ENCODE measurements around the gene C3orf70.

C3orf70 gene, protein sequence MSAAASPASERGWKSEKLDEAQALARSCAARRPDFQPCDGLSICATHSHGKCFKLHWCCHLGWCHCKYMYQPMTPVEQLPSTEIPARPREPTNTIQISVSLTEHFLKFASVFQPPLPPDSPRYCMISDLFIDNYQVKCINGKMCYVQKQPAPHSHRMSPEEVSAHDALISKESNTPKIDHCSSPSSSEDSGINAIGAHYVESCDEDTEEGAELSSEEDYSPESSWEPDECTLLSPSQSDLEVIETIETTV

DNA sequence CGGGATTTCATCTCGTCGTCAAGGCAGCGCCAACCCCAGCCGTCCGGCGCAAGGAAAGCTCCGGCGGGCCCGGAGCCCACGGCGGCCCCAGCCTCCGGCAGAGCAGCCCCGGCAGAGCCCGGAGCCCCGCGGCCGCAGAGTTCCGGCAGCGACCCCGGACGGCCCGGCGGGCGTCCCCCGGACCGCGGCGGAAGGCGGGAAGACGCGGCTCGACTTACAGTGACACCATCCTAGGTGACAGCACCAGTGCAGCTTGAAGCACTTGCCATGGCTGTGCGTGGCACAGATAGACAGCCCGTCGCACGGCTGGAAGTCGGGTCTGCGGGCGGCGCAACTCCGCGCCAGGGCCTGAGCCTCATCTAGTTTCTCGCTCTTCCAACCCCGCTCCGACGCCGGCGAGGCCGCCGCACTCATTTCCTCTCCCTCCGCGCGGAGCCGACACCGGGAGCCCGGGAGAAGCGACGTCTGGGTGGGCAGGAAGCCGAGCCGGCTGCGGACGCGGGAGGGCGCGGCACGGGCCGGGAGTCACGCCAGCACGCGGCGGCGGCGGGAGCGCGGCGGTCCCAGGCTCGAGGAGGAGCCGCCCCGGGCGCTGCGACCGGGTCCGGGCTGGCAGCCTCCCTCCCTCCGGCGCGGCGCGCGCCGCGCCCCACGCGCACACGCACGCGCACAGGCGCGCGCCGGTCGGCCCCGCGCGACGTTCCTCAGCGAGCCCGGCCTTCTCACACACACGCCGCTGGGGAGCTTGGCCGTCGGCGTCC, at the start of gene C3orf70:
C3orf70 (minus strand) TSS at position 651 of the 761 bp plus-strand sequence; CDS start at position 414, 237 bp downstream.
- in situ Hi-C loops (cut with MboI; ENCODE audit: low sequenced_read_pairs, unreplicated experiment), result no loop called here
- DNase-seq (ENCODE audit: low spot score), result peak; percentile 61
- TF ChIP-seq, protein P1, sequence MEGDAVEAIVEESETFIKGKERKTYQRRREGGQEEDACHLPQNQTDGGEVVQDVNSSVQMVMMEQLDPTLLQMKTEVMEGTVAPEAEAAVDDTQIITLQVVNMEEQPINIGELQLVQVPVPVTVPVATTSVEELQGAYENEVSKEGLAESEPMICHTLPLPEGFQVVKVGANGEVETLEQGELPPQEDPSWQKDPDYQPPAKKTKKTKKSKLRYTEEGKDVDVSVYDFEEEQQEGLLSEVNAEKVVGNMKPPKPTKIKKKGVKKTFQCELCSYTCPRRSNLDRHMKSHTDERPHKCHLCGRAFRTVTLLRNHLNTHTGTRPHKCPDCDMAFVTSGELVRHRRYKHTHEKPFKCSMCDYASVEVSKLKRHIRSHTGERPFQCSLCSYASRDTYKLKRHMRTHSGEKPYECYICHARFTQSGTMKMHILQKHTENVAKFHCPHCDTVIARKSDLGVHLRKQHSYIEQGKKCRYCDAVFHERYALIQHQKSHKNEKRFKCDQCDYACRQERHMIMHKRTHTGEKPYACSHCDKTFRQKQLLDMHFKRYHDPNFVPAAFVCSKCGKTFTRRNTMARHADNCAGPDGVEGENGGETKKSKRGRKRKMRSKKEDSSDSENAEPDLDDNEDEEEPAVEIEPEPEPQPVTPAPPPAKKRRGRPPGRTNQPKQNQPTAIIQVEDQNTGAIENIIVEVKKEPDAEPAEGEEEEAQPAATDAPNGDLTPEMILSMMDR (IDR thresholded peaks at IDR 0.05; ENCODE audit: borderline replicate concordance, control extremely low read depth, extremely low read depth, insufficient read depth, missing control alignments), result no peak

DNA sequence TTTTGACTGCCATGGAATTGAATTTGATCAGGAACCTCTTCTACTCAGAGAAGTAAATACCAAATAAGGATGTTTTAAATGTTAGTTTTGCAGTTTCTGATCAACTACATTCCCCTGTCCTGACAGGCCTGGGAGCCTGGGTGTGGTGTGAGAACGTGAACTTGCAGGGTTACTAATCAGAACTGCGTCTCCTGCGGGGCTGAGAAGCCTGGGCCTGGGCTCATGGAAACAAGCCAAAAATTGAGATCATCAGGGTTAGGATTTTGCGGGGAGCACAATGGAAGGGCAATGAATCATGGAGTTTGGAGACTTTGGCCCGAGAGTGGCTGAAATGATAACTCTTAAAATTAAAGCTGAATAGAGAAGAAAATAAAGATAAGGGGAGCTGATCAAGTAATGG, 47.8 kb upstream of the C3orf70 start:
- DNase-seq (ENCODE audit: low spot score), result no peak
- TF ChIP-seq, protein P1 (IDR thresholded peaks at IDR 0.05; ENCODE audit: borderline replicate concordance, control extremely low read depth, extremely low read depth, insufficient read depth, missing control alignments), result no peak
- in situ Hi-C loops (cut with MboI; ENCODE audit: low sequenced_read_pairs, unreplicated experiment), result no loop called here

DNA sequence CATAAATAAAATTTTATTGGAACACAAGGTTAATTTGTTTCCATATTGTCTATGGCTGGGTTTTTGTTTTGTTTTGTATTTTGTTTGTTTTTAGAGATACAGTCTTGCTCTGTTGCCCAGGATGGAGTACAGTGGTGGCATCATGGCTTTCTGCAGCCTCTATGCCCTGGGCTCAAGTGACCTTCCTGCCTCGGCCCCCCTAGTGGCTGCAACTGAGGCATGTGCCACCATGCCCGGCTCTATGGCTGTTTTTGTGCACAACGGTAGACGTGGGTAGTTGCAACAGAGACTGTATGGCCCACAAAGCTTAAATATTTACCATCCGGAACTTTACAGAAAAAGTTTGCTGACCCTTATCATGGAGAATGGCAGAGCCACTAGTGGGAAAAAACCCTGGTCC, 46.8 kb upstream of the C3orf70 start:
- DNase-seq (ENCODE audit: low spot score), result no peak
- in situ Hi-C loops (cut with MboI; ENCODE audit: low sequenced_read_pairs, unreplicated experiment), result loop anchor here (25.0 kb wide), 1 partner anchor 312 kb away; no protein-coding TSS in a partner anchor
- TF ChIP-seq, protein P1 (IDR thresholded peaks at IDR 0.05; ENCODE audit: borderline replicate concordance, control extremely low read depth, extremely low read depth, insufficient read depth, missing control alignments), result no peak

DNA sequence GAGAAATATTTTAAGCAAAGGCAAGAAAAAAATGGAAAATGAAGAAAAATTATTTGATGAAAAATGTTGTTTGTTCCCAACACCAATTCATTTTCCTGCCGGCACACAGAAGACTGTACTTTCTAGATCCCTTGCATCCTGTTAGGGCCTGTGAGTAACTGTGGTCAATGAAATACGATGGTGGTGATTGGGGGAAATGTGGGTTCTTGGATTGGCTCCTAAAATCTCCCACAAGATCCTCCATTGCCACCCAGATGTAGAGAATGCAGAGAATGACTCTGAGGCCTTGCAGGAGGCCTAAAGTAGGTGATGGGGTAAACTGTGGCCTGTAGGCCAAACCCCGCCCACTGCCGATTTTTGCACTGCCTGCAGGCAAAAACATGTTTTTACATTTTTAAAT, 46.3 kb upstream of the C3orf70 start:
- TF ChIP-seq, protein P1 (IDR thresholded peaks at IDR 0.05; ENCODE audit: borderline replicate concordance, control extremely low read depth, extremely low read depth, insufficient read depth, missing control alignments), result no peak
- DNase-seq (ENCODE audit: low spot score), result no peak
- in situ Hi-C loops (cut with MboI; ENCODE audit: low sequenced_read_pairs, unreplicated experiment), result loop anchor here (25.0 kb wide), 1 partner anchor 312 kb away; no protein-coding TSS in a partner anchor

DNA sequence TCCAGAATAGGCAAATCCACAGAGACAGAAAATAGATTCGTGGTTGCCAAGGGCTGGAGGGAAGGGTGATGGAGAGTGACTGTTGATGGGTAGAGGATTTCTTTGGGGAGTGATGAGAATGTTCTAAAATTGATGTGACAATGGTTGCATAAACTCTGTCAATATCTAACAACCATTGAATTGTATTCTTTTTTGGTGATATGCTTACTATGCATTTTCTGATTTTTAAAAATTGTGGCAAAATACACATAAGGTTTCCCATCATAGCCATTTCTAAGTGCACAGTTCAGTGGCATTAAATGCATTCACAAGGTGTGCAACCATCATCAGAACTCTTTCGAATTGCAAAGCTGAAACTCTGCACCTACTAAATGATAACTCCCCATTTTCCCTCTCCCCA, 44.2 kb upstream of the C3orf70 start:
- in situ Hi-C loops (cut with MboI; ENCODE audit: low sequenced_read_pairs, unreplicated experiment), result loop anchor here (25.0 kb wide), 1 partner anchor 310 kb away; no protein-coding TSS in a partner anchor
- no peak for DNase-seq (ENCODE audit: low spot score)
- TF ChIP-seq, protein P1 (IDR thresholded peaks at IDR 0.05; ENCODE audit: borderline replicate concordance, control extremely low read depth, extremely low read depth, insufficient read depth, missing control alignments), result no peak

DNA sequence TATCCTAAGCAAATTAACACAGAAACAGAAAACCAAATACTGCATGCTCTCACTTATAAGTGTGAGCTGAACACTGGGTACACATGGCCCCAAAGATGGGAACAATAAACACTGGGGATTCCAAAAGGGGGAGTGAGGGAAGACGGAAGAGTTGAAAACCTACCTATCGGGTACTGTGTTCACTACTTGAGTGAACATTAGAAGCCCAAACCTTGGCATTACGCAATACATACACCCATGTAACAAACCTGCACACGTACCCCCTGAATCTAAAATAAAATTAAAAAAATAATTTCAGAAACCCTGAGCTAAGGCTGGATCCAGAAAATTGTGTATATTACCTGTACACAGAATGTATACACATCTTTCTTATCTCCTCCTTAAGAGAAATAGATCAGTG, 42.8 kb upstream of the C3orf70 start:
- in situ Hi-C loops (cut with MboI; ENCODE audit: low sequenced_read_pairs, unreplicated experiment), result loop anchor here (25.0 kb wide), 1 partner anchor 308 kb away; no protein-coding TSS in a partner anchor

More for the DNA sequence above, 42.8 kb upstream of the C3orf70 start:
- DNase-seq (ENCODE audit: low spot score), result no peak
- TF ChIP-seq, protein P1 (IDR thresholded peaks at IDR 0.05; ENCODE audit: borderline replicate concordance, control extremely low read depth, extremely low read depth, insufficient read depth, missing control alignments), result no peak

Measured in GM13976 (cell line).